Stimulated activated memory B cell treated with anti-CD40 and anti-IgM and Interleukin-4, amounts not matched to agents 10 μg/mL and 1 μg/mL and 100 μg/mL, for 72 hours (primary cell): ENCODE data around the gene OR52K1.

Experiments used
- ATAC-seq: fragments of 150-1000 bp; cut with Tn5 transposase; 2 replicates; pipeline ENCODE4 v1.10.0; 2021
- H3K27ac Mint-ChIP-seq: one replicate; pipeline ENCODE4 v1.8.0; 2022; ENCODE audit warnings: mild to moderate bottlenecking, mixed read lengths
- H3K27me3 Mint-ChIP-seq: one replicate; pipeline ENCODE4 v1.8.0; 2022; ENCODE audit warnings: mixed read lengths
- H3K36me3 Mint-ChIP-seq: one replicate; pipeline ENCODE4 v1.8.0; 2022; ENCODE audit warnings: mixed read lengths
- H3K4me1 Mint-ChIP-seq: one replicate; pipeline ENCODE4 v1.8.0; 2022; ENCODE audit warnings: mixed read lengths
- H3K4me3 Mint-ChIP-seq: one replicate; pipeline ENCODE4 v1.8.0; 2022; ENCODE audit warnings: mild to moderate bottlenecking, moderate library complexity, mixed read lengths
- H3K9me3 Mint-ChIP-seq: one replicate; pipeline ENCODE4 v1.8.0; 2022; ENCODE audit warnings: mixed read lengths

OR52K1 gene

GRCh38 chr11:4482445-4482844 lies at the start of gene OR52K1:
Gene OR52K1 (plus strand): TSS chr11:4482646. CDS start chr11:4488901, 6,255 bp downstream.
- Mint-ChIP-seq H3K36me3 (no peaks in the 10 kb centered on the region), H3K4me1 (no peaks in the 10 kb centered on the region), H3K27me3 (peaks cover 5% of the 10 kb centered on the region), H3K27ac (no peak within 1 kb of the TSS), H3K4me3 (no peak within 1 kb of the TSS), H3K9me3 (no peaks in the 10 kb centered on the region)
- peak; percentile 34 for ATAC-seq

- H3K4me3 Mint-ChIP-seq = no peak overlapping the region
- peaks cover 41% of the 10 kb centered on the region for H3K27me3 Mint-ChIP-seq
- no peaks in the 10 kb centered on the region for H3K4me1 Mint-ChIP-seq
- H3K9me3 Mint-ChIP-seq = no peaks in the 10 kb centered on the region
- no peak for ATAC-seq
- no peaks in the 10 kb centered on the region for H3K36me3 Mint-ChIP-seq
- H3K27ac Mint-ChIP-seq = no peak overlapping the region
These were observed 48.6 kb upstream of the OR52K1 start for GRCh38 chr11:4433856-4434255.

- Mint-ChIP-seq H3K9me3 (peaks cover 3% of the 10 kb centered on the region), H3K4me1 (no peaks in the 10 kb centered on the region), H3K27me3 (peaks cover 34% of the 10 kb centered on the region), H3K36me3 (no peaks in the 10 kb centered on the region), H3K4me3 (no peak overlapping the region), H3K27ac (no peak overlapping the region)
- no peak for ATAC-seq
These were observed 46.0 kb upstream of the OR52K1 start for GRCh38 chr11:4436411-4436810.

GRCh38 chr11:4441515-4441914 lies 40.9 kb upstream of the OR52K1 start:
- no peak overlapping the region for H3K27ac Mint-ChIP-seq
- H3K36me3 Mint-ChIP-seq = no peaks in the 10 kb centered on the region
- no peak overlapping the region for H3K4me3 Mint-ChIP-seq
- H3K27me3 Mint-ChIP-seq = peaks cover under 1% of the 10 kb centered on the region
- peaks cover 3% of the 10 kb centered on the region for H3K9me3 Mint-ChIP-seq
- H3K4me1 Mint-ChIP-seq = no peaks in the 10 kb centered on the region
- ATAC-seq = no peak

- no peak overlapping the region for H3K27ac Mint-ChIP-seq
- no peaks in the 10 kb centered on the region for H3K36me3 Mint-ChIP-seq
- ATAC-seq = no peak
- no peak overlapping the region for H3K4me3 Mint-ChIP-seq
- H3K9me3 Mint-ChIP-seq = peaks cover 3% of the 10 kb centered on the region
- H3K4me1 Mint-ChIP-seq = no peaks in the 10 kb centered on the region
- H3K27me3 Mint-ChIP-seq = no peaks in the 10 kb centered on the region
These were observed 39.1 kb upstream of the OR52K1 start for GRCh38 chr11:4443232-4443891.

- H3K27ac Mint-ChIP-seq = no peak within 1 kb of the TSS
- peaks cover 2% of the 10 kb centered on the region for H3K36me3 Mint-ChIP-seq
- H3K27me3 Mint-ChIP-seq = peaks cover 8% of the 10 kb centered on the region
- H3K9me3 Mint-ChIP-seq = peaks cover 1% of the 10 kb centered on the region
- H3K4me3 Mint-ChIP-seq = no peak within 1 kb of the TSS
- H3K4me1 Mint-ChIP-seq = peaks cover 2% of the 10 kb centered on the region
- no peak for ATAC-seq
These were observed 33.5 kb upstream of the OR52K1 start, which contains the start of gene OR52K2 for GRCh38 chr11:4448995-4449394. Gene OR52K2 (plus strand): TSS chr11:4449295. CDS start chr11:4449340, 45 bp downstream.

- Mint-ChIP-seq H3K27me3 (peaks cover 8% of the 10 kb centered on the region), H3K4me3 (no peak overlapping the region), H3K4me1 (peaks cover 18% of the 10 kb centered on the region), H3K9me3 (peaks cover 15% of the 10 kb centered on the region), H3K36me3 (peaks cover 5% of the 10 kb centered on the region), H3K27ac (no peak overlapping the region)
- no peak for ATAC-seq
These were observed 29.3 kb upstream of the OR52K1 start for GRCh38 chr11:4453118-4453517.

GRCh38 chr11:4454021-4454420 lies 28.4 kb upstream of the OR52K1 start:
- Mint-ChIP-seq H3K4me3 (no peak overlapping the region), H3K9me3 (peaks cover 15% of the 10 kb centered on the region), H3K4me1 (peaks cover 22% of the 10 kb centered on the region), H3K27ac (no peak overlapping the region), H3K36me3 (peaks cover 5% of the 10 kb centered on the region), H3K27me3 (peaks cover 8% of the 10 kb centered on the region)
- ATAC-seq = no peak

GRCh38 chr11:4455419-4455818 lies 27.0 kb upstream of the OR52K1 start:
- Mint-ChIP-seq H3K4me1 (peaks cover 35% of the 10 kb centered on the region), H3K27ac (no peak overlapping the region), H3K36me3 (peaks cover 5% of the 10 kb centered on the region), H3K27me3 (no peaks in the 10 kb centered on the region), H3K4me3 (no peak overlapping the region), H3K9me3 (peaks cover 15% of the 10 kb centered on the region)
- ATAC-seq = no peak

GRCh38 chr11:4459500-4459899 lies 22.9 kb upstream of the OR52K1 start:
- H3K27ac Mint-ChIP-seq = peak overlapping the region; percentile 33

GRCh38 chr11:4460151-4460550 lies 22.3 kb upstream of the OR52K1 start:
- Mint-ChIP-seq H3K4me3 (no peak overlapping the region), H3K27ac (no peak overlapping the region), H3K27me3 (no peaks in the 10 kb centered on the region), H3K9me3 (peaks cover 27% of the 10 kb centered on the region), H3K4me1 (peaks cover 29% of the 10 kb centered on the region), H3K36me3 (peaks cover 17% of the 10 kb centered on the region)
- no peak for ATAC-seq

More at GRCh38 chr11:4459500-4459899, 22.9 kb upstream of the OR52K1 start:
- peaks cover 11% of the 10 kb centered on the region for H3K36me3 Mint-ChIP-seq
- no peaks in the 10 kb centered on the region for H3K27me3 Mint-ChIP-seq
- peaks cover 29% of the 10 kb centered on the region for H3K4me1 Mint-ChIP-seq
- H3K4me3 Mint-ChIP-seq = no peak overlapping the region
- ATAC-seq = peak; percentile 86
- peaks cover 25% of the 10 kb centered on the region for H3K9me3 Mint-ChIP-seq

GRCh38 chr11:4464216-4465159 lies 18.0 kb upstream of the OR52K1 start:
- Mint-ChIP-seq H3K27ac (no peak overlapping the region), H3K4me1 (peaks cover 42% of the 10 kb centered on the region), H3K27me3 (no peaks in the 10 kb centered on the region), H3K4me3 (no peak overlapping the region), H3K36me3 (peaks cover 17% of the 10 kb centered on the region), H3K9me3 (peaks cover 19% of the 10 kb centered on the region)
- ATAC-seq = no peak

- Mint-ChIP-seq H3K27ac (no peak overlapping the region), H3K27me3 (no peaks in the 10 kb centered on the region), H3K4me1 (peaks cover 34% of the 10 kb centered on the region), H3K36me3 (peaks cover 17% of the 10 kb centered on the region), H3K9me3 (peaks cover 19% of the 10 kb centered on the region), H3K4me3 (no peak overlapping the region)
- ATAC-seq = no peak
These were observed 17.0 kb upstream of the OR52K1 start for GRCh38 chr11:4465407-4465806.

- H3K4me3 Mint-ChIP-seq = no peak overlapping the region
- peaks cover 17% of the 10 kb centered on the region for H3K36me3 Mint-ChIP-seq
- H3K27me3 Mint-ChIP-seq = no peaks in the 10 kb centered on the region
- no peak for ATAC-seq
- peaks cover 19% of the 10 kb centered on the region for H3K9me3 Mint-ChIP-seq
- peaks cover 34% of the 10 kb centered on the region for H3K4me1 Mint-ChIP-seq
- no peak overlapping the region for H3K27ac Mint-ChIP-seq
These were observed 16.1 kb upstream of the OR52K1 start for GRCh38 chr11:4466131-4466870.

GRCh38 chr11:4466871-4467442 lies 15.5 kb upstream of the OR52K1 start:
- H3K27ac Mint-ChIP-seq = no peak overlapping the region
- peaks cover 17% of the 10 kb centered on the region for H3K9me3 Mint-ChIP-seq
- H3K4me3 Mint-ChIP-seq = no peak overlapping the region
- peaks cover 34% of the 10 kb centered on the region for H3K4me1 Mint-ChIP-seq
- ATAC-seq = peak; percentile 83
- H3K36me3 Mint-ChIP-seq = peaks cover 17% of the 10 kb centered on the region
- H3K27me3 Mint-ChIP-seq = peaks cover 5% of the 10 kb centered on the region
